SK-N-SH treated with all-trans-retinoic acid at 6 μM for 48 hours (cell line): ENCODE data around the gene ZNF142.

Source experiments
- ATAC-seq: fragments of 200-7000 bp; cut with Tn5 transposase; 3 replicates; pipeline ENCODE4 v1.9.1; 2020; ENCODE audit warnings: mild to moderate bottlenecking, moderate library complexity
- ARNTL ChIP-seq: fragments of 450-650 bp; formaldehyde crosslinking; IDR thresholded peaks from 2 replicates; pipeline ENCODE4 v1.5.0; 2020; ENCODE audit warnings: low read depth, mild to moderate bottlenecking, moderate library complexity, borderline replicate concordance
- BACH2 ChIP-seq: fragments of 250-450 bp; sonication (Bioruptor Pico); IDR thresholded peaks from 2 replicates; pipeline ENCODE4 v1.9.0; 2021; ENCODE audit warnings: mild to moderate bottlenecking, borderline replicate concordance
- CSDC2 ChIP-seq: fragments of 250-450 bp; sonication (Bioruptor Pico); IDR thresholded peaks from 2 replicates; pipeline ENCODE4 v1.5.0; 2020; ENCODE audit warnings: mild to moderate bottlenecking, moderate library complexity
- ESRRG ChIP-seq: fragments of 250-450 bp; sonication (Bioruptor Pico); IDR thresholded peaks from 2 replicates; pipeline ENCODE4 v1.6.1; 2021; ENCODE audit warnings: mild to moderate bottlenecking
- GLIS3 ChIP-seq: fragments of 250-450 bp; sonication (Bioruptor Pico); IDR thresholded peaks from 2 replicates; pipeline ENCODE4 v1.5.0; 2020; ENCODE audit warnings: mild to moderate bottlenecking, moderate library complexity
- ISL1 ChIP-seq: fragments of 250-450 bp; sonication (Bioruptor Pico); IDR thresholded peaks from 2 replicates; pipeline ENCODE4 v2.1.2; 2022; ENCODE audit warnings: mild to moderate bottlenecking, moderate library complexity
- OSR1 ChIP-seq: fragments of 250-450 bp; sonication (Bioruptor Pico); IDR thresholded peaks from 2 replicates; pipeline ENCODE4 v1.8.0; 2022; ENCODE audit warnings: moderate library complexity, mild to moderate bottlenecking, inconsistent platforms
- PPARA ChIP-seq: fragments of 250-450 bp; sonication (Bioruptor Pico); IDR thresholded peaks from 2 replicates; pipeline ENCODE4 v1.5.0; 2020; ENCODE audit warnings: mild to moderate bottlenecking, borderline replicate concordance
- RARB ChIP-seq: fragments of 250-450 bp; sonication (Bioruptor Pico); IDR thresholded peaks from 2 replicates; pipeline ENCODE4 v1.8.0; 2021; ENCODE audit warnings: mild to moderate bottlenecking, moderate library complexity
- SNAI2 ChIP-seq: fragments of 250-450 bp; sonication (Bioruptor Pico); IDR thresholded peaks from 2 replicates; pipeline ENCODE4 v1.5.0; 2020; ENCODE audit warnings: mild to moderate bottlenecking, moderate library complexity
- TCF4 ChIP-seq: fragments of 250-450 bp; sonication (Bioruptor Pico); IDR thresholded peaks from 2 replicates; pipeline ENCODE4 v1.8.0; 2021; ENCODE audit warnings: mild to moderate bottlenecking, moderate library complexity, borderline replicate concordance
- ZC3H10 ChIP-seq: fragments of 250-450 bp; sonication (Bioruptor Pico); IDR thresholded peaks from 2 replicates; pipeline ENCODE4 v1.5.1; 2021; ENCODE audit warnings: mild to moderate bottlenecking, moderate library complexity
- ZFP30 ChIP-seq: fragments of 450-650 bp; formaldehyde crosslinking; IDR thresholded peaks from 2 replicates; pipeline ENCODE4 v1.5.0; 2022; ENCODE audit warnings: mild to moderate bottlenecking, moderate library complexity
- ZNF565 ChIP-seq: fragments of 450-650 bp; formaldehyde crosslinking; conservative IDR thresholded peaks from 2 replicates; pipeline ENCODE4 v1.5.0; 2020; ENCODE audit warnings: low read depth, mild to moderate bottlenecking, moderate library complexity
- ZNF70 ChIP-seq: fragments of 450-650 bp; formaldehyde crosslinking; IDR thresholded peaks from 2 replicates; pipeline ENCODE4 v1.5.0; 2020; ENCODE audit warnings: mild to moderate bottlenecking, moderate library complexity
- ZNF8 ChIP-seq: fragments of 450-650 bp; formaldehyde crosslinking; IDR thresholded peaks from 2 replicates; pipeline ENCODE4 v1.5.0; 2020; ENCODE audit warnings: mild to moderate bottlenecking, moderate library complexity
- TF ChIP-seq, protein P1 (sequence below): fragments of 250-450 bp; sonication (Bioruptor Pico); IDR thresholded peaks from 2 replicates; pipeline ENCODE4 v1.8.0; 2020; ENCODE audit warnings: mild to moderate bottlenecking, moderate library complexity, borderline replicate concordance
- TF ChIP-seq, protein P2 (sequence below): fragments of 250-450 bp; sonication (Bioruptor Pico); IDR thresholded peaks from 2 replicates; pipeline ENCODE4 v1.8.0; 2021; ENCODE audit warnings: low read depth, mild to moderate bottlenecking, moderate library complexity, borderline replicate concordance
- TF ChIP-seq, protein P3 (sequence below): fragments of 250-450 bp; sonication (Bioruptor Pico); IDR thresholded peaks from 2 replicates; pipeline ENCODE4 v1.5.1; 2020; ENCODE audit warnings: low read depth, mild to moderate bottlenecking, moderate library complexity
- TF ChIP-seq, protein P4 (sequence below): fragments of 250-450 bp; sonication (Bioruptor Pico); IDR thresholded peaks from 2 replicates; pipeline ENCODE4 v1.5.0; 2020; ENCODE audit warnings: mild to moderate bottlenecking, moderate library complexity
- TF ChIP-seq, protein P5 (sequence below): fragments of 250-450 bp; sonication (Bioruptor Pico); IDR thresholded peaks from 2 replicates; pipeline ENCODE4 v1.5.1; 2021; ENCODE audit warnings: mild to moderate bottlenecking, moderate library complexity

ZNF142 gene

DNA sequence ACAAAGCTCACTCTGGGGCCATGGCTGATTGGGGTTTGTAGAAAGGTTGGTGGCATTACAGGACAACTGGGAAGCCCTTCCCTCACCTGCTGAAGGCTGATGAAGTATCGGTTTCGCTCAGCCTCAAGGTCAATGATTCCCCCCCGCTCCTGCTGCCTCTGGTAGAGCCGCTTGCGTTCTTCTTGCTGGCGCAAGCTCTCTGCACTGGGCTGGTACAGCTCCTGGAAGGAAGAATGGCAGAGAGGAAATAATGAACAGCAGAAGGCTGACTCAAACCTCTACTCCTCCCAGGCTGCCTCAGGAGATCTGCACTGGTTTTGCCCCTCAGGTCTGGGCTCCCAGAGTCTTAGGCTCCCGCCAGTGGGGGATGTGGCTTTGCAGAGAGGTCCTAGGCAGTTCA, 5.2 kb upstream of the ZNF142 start:
- ATAC-seq = no peak
- TF ChIP-seq RARB (no peak), BACH2 (no peak), OSR1 (CRISPR knock-in tag) (no peak), TCF4 (no peak), PPARA (CRISPR knock-in tag) (no peak), ZNF8 (CRISPR knock-in tag) (no peak), ZFP30 (no peak), ZNF70 (CRISPR knock-in tag) (no peak), ESRRG (CRISPR knock-in tag) (no peak), GLIS3 (CRISPR knock-in tag) (no peak), ZC3H10 (CRISPR knock-in tag) (no peak), ISL1 (CRISPR knock-in tag) (no peak), SNAI2 (CRISPR knock-in tag) (no peak)
- TF ChIP-seq, protein P1, sequence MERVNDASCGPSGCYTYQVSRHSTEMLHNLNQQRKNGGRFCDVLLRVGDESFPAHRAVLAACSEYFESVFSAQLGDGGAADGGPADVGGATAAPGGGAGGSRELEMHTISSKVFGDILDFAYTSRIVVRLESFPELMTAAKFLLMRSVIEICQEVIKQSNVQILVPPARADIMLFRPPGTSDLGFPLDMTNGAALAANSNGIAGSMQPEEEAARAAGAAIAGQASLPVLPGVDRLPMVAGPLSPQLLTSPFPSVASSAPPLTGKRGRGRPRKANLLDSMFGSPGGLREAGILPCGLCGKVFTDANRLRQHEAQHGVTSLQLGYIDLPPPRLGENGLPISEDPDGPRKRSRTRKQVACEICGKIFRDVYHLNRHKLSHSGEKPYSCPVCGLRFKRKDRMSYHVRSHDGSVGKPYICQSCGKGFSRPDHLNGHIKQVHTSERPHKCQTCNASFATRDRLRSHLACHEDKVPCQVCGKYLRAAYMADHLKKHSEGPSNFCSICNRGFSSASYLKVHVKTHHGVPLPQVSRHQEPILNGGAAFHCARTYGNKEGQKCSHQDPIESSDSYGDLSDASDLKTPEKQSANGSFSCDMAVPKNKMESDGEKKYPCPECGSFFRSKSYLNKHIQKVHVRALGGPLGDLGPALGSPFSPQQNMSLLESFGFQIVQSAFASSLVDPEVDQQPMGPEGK (CRISPR knock-in tag) = no peak
- TF ChIP-seq, protein P2, sequence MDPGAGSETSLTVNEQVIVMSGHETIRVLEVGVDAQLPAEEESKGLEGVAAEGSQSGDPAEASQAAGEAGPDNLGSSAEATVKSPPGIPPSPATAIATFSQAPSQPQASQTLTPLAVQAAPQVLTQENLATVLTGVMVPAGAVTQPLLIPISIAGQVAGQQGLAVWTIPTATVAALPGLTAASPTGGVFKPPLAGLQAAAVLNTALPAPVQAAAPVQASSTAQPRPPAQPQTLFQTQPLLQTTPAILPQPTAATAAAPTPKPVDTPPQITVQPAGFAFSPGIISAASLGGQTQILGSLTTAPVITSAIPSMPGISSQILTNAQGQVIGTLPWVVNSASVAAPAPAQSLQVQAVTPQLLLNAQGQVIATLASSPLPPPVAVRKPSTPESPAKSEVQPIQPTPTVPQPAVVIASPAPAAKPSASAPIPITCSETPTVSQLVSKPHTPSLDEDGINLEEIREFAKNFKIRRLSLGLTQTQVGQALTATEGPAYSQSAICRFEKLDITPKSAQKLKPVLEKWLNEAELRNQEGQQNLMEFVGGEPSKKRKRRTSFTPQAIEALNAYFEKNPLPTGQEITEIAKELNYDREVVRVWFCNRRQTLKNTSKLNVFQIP (CRISPR knock-in tag) = no peak
- TF ChIP-seq, protein P3, sequence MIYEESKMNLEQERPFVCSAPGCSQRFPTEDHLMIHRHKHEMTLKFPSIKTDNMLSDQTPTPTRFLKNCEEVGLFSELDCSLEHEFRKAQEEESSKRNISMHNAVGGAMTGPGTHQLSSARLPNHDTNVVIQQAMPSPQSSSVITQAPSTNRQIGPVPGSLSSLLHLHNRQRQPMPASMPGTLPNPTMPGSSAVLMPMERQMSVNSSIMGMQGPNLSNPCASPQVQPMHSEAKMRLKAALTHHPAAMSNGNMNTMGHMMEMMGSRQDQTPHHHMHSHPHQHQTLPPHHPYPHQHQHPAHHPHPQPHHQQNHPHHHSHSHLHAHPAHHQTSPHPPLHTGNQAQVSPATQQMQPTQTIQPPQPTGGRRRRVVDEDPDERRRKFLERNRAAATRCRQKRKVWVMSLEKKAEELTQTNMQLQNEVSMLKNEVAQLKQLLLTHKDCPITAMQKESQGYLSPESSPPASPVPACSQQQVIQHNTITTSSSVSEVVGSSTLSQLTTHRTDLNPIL (CRISPR knock-in tag) = no peak
- TF ChIP-seq, protein P4, sequence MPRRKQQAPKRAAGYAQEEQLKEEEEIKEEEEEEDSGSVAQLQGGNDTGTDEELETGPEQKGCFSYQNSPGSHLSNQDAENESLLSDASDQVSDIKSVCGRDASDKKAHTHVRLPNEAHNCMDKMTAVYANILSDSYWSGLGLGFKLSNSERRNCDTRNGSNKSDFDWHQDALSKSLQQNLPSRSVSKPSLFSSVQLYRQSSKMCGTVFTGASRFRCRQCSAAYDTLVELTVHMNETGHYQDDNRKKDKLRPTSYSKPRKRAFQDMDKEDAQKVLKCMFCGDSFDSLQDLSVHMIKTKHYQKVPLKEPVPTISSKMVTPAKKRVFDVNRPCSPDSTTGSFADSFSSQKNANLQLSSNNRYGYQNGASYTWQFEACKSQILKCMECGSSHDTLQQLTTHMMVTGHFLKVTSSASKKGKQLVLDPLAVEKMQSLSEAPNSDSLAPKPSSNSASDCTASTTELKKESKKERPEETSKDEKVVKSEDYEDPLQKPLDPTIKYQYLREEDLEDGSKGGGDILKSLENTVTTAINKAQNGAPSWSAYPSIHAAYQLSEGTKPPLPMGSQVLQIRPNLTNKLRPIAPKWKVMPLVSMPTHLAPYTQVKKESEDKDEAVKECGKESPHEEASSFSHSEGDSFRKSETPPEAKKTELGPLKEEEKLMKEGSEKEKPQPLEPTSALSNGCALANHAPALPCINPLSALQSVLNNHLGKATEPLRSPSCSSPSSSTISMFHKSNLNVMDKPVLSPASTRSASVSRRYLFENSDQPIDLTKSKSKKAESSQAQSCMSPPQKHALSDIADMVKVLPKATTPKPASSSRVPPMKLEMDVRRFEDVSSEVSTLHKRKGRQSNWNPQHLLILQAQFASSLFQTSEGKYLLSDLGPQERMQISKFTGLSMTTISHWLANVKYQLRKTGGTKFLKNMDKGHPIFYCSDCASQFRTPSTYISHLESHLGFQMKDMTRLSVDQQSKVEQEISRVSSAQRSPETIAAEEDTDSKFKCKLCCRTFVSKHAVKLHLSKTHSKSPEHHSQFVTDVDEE (CRISPR knock-in tag) = no peak
- TF ChIP-seq, all 23 proteins: peak for 0

DNA sequence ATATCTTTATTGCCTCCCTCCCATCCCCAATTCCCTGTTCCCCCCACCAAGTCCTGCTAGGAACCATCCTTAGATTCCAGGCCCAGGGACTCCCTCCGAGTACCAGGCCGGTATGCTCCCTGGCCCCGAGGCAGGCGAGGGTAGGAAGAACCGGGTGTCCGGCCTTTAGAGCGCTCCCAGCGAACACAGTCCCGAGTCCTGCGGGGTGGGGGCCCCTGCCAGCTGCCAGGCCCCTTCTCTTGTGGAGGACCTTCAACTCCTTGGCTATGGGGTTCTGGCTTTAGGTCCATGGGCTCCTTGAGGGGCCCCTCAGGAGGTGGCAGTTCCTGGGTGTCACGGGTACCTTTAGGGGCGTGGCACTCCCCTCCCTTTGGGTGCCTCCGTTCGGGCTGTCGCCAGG, 4.5 kb upstream of the ZNF142 start:
- no peak for ATAC-seq

More for the DNA sequence above, 4.5 kb upstream of the ZNF142 start:
- TF ChIP-seq SNAI2 (CRISPR knock-in tag) = no peak
- TF ChIP-seq PPARA (CRISPR knock-in tag) = no peak
- no peak for TF ChIP-seq ZNF70 (CRISPR knock-in tag)
- TF ChIP-seq RARB = no peak
- no peak for TF ChIP-seq ZNF565 (CRISPR knock-in tag)
- TF ChIP-seq ARNTL = no peak
- TF ChIP-seq TCF4 = no peak
- TF ChIP-seq CSDC2 = no peak
- TF ChIP-seq, protein P5, sequence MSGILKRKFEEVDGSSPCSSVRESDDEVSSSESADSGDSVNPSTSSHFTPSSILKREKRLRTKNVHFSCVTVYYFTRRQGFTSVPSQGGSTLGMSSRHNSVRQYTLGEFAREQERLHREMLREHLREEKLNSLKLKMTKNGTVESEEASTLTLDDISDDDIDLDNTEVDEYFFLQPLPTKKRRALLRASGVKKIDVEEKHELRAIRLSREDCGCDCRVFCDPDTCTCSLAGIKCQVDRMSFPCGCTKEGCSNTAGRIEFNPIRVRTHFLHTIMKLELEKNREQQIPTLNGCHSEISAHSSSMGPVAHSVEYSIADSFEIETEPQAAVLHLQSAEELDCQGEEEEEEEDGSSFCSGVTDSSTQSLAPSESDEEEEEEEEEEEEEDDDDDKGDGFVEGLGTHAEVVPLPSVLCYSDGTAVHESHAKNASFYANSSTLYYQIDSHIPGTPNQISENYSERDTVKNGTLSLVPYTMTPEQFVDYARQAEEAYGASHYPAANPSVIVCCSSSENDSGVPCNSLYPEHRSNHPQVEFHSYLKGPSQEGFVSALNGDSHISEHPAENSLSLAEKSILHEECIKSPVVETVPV (CRISPR knock-in tag) = no peak
- no peak for TF ChIP-seq ZC3H10 (CRISPR knock-in tag)
- no peak for TF ChIP-seq OSR1 (CRISPR knock-in tag)
- TF ChIP-seq, protein P2 (CRISPR knock-in tag) = no peak
